GM12878 (cell line): ENCODE measurements around the gene MIEF1. TPM values are rescaled to one million over a fixed set of nuclear protein-coding genes. Genes with fewer than 3 reads are reported as not detected.
A peak's percentile ranks its signal among the peaks of the same experiment; 100 is the strongest.

Source experiments
- ATF2 ChIP-seq: IDR thresholded peaks from 2 replicates; pipeline ENCODE4 v1.6.1; 2012; ENCODE audit warnings: low read length, inconsistent platforms
- CBFB ChIP-seq: IDR thresholded peaks from 2 replicates; pipeline ENCODE4 v1.6.1; 2016; ENCODE audit warnings: antibody characterized with exemption, low read depth
- EED ChIP-seq: sonication (generic); IDR thresholded peaks from 2 replicates; pipeline ENCODE4 v1.6.1; 2016; ENCODE audit warnings: antibody characterized with exemption, low read depth
- ESRRA ChIP-seq: IDR thresholded peaks from 2 replicates; pipeline ENCODE4 v1.6.1; 2012; ENCODE audit warnings: mild to moderate bottlenecking, low read length, improper control_type of control experiment
- HSF1 ChIP-seq: fragments of 150-350 bp; IDR thresholded peaks from 2 replicates; pipeline ENCODE4 v1.6.1; 2014; ENCODE audit warnings: mild to moderate bottlenecking, low read depth, low read length
- KLF5 ChIP-seq: fragments of 450-650 bp; IDR thresholded peaks from 2 replicates; pipeline ENCODE4 v1.6.1; 2014; ENCODE audit warnings: mild to moderate bottlenecking; ENCODE audit not compliant: partially characterized antibody
- MAX ChIP-seq: IDR thresholded peaks from 2 replicates; pipeline ENCODE4 v1.6.1; 2012; ENCODE audit warnings: low read depth, low read length, improper control_type of control experiment
- NFXL1 ChIP-seq: fragments of 450-650 bp; IDR thresholded peaks from 2 replicates; pipeline ENCODE4 v1.6.1; 2017; ENCODE audit warnings: antibody characterized with exemption, mild to moderate bottlenecking, borderline replicate concordance
- NFYB ChIP-seq: IDR thresholded peaks from 2 replicates; pipeline ENCODE4 v1.6.1; 2011; ENCODE audit warnings: low read depth, mild to moderate bottlenecking, low read length, improper control_type of control experiment, moderate library complexity; ENCODE audit not compliant: insufficient read depth
- NRF1 ChIP-seq: conservative IDR thresholded peaks from 2 replicates; pipeline ENCODE4 v1.6.1; 2011; ENCODE audit warnings: mild to moderate bottlenecking, low read depth, low read length, improper control_type of control experiment
- POLR2AphosphoS5 ChIP-seq: IDR thresholded peaks from 2 replicates; pipeline ENCODE4 v1.6.1; 2011; ENCODE audit warnings: mild to moderate bottlenecking, low read length, inconsistent platforms
- SKIL ChIP-seq: fragments of 450-650 bp; IDR thresholded peaks from 2 replicates; pipeline ENCODE4 v1.6.1; 2017; ENCODE audit warnings: mild to moderate bottlenecking, low read depth, inconsistent platforms; ENCODE audit not compliant: poor library complexity, severe bottlenecking
- TBL1XR1 ChIP-seq: IDR thresholded peaks from 2 replicates; pipeline ENCODE4 v1.6.1; 2012; ENCODE audit warnings: low read depth, low read length, improper control_type of control experiment
- ZBTB11 ChIP-seq: fragments of 450-650 bp; formaldehyde crosslinking; IDR thresholded peaks from 2 replicates; pipeline ENCODE4 v1.5.0; 2022; ENCODE audit warnings: mild to moderate bottlenecking, missing genetic modification characterization
- ZNF592 ChIP-seq: fragments of 450-650 bp; IDR thresholded peaks from 2 replicates; pipeline ENCODE4 v1.6.1; 2017; ENCODE audit warnings: mild to moderate bottlenecking, moderate library complexity
- polyA plus RNA-seq, 11 experiments: library from polyadenylated mRNA; depleted of rRNA in 4 of 11; unstranded in 6 of 11; stranded (reverse) in 5 of 11; fragments of >200 nt; fragmentation: Nextera tagmentation in 4 of 11; fragmentation: Illumina TruSeq in 1 of 11; extraction: Ambion mirVana in 4 of 11; extraction: Trizol in 1 of 11; gene quantifications; 1 replicate in 1 of 11; 2 replicates in 10 of 11; pipeline versions ENCODE4 v1.2.1 to v1.2.3, GENCODE V29; 2011 to 2016; ENCODE audit warnings: inconsistent platforms in 2 of 11, missing spikeins in 2 of 11, low read depth in 1 of 11
- total RNA-seq, 4 experiments: library from RNA; depleted of rRNA in 3 of 4; stranded (reverse); fragments of >200 nt in 3 of 4; fragmentation: Illumina TruSeq in 1 of 4; extraction: Trizol in 1 of 4; gene quantifications; 2 replicates each; pipeline versions ENCODE4 v1.2.1 to v1.2.3, GENCODE V29; 2013 to 2021

The MIEF1 gene
- total and polyA plus RNA-seq, 10 of the 15 experiments (the other 5 are each of a cell fraction or from before 2014, with no cell fraction given): 12.4 to 52.3 (median 29.3) TPM

GRCh38 chr22:39520226-39521105, 18.4 kb downstream of the MIEF1 start, which contains the start of gene ATF4 (continued):
- TF ChIP-seq KLF5 (peak; percentile 89), ZNF592 (no peak; the same call in 1 of the 2 replicates), POLR2AphosphoS5 (peak; percentile 99), NFYB (no peak), HSF1 (no peak), MAX (peak; percentile 67), CBFB (peak; percentile 98), TBL1XR1 (no peak), SKIL (peak; percentile 85), ESRRA (0 out of 2 replicates have a peak, but pooled peaks have one; percentile 19), NRF1 (no peak), ZBTB11 (CRISPR knock-in tag) (peak; percentile 41; the same call in 1 of the 2 replicates), ATF2 (no peak), NFXL1 (no peak), EED (no peak)
